H1 (cell line): Measurements from ENCODE around the gene FAM170B. TPM values are rescaled to one million over a fixed set of nuclear protein-coding genes. Genes with fewer than 3 reads are reported as not detected.

Source experiments
- EZH2 ChIP-seq: fragments of 200-600 bp; sonication (generic); IDR thresholded peaks from 2 replicates; pipeline ENCODE4 v1.7.1; 2012; ENCODE audit warnings: low read depth, mild to moderate bottlenecking, moderate library complexity, low read length, inconsistent platforms; ENCODE audit not compliant: severe bottlenecking
- polyA plus RNA-seq, 7 experiments: library from polyadenylated mRNA; depleted of rRNA in 3 of 7; stranded (reverse) in 5 of 7; unstranded in 2 of 7; fragments of >200 nt in 5 of 7; fragments of 200-250 nt in 2 of 7; gene quantifications; 1 replicate in 5 of 7; 2 replicates in 1 of 7; 4 replicates in 1 of 7; pipeline versions ENCODE4 v1.2.1 to v1.2.3, GENCODE V29; 2011 to 2013; ENCODE audit warnings: missing spikeins in 2 of 7, mixed read lengths in 2 of 7
- total RNA-seq: library from RNA; stranded (reverse); fragmentation: NEBNext Ultra II Directional; extraction: Animal tissue kit (Norgen Biotek cat#: 25700); gene quantifications from 2 replicates; pipeline ENCODE4 v1.2.1, GENCODE V29; 2021
- TF ChIP-seq, protein P1 (sequence below): IDR thresholded peaks from 2 replicates; pipeline ENCODE4 v1.6.1; 2012; ENCODE audit warnings: low read length, inconsistent platforms

The FAM170B gene
- total and polyA plus RNA-seq, 2 of the 8 experiments (the other 6 are each of a cell fraction or from before 2014, with no cell fraction given) = not detected

DNA sequence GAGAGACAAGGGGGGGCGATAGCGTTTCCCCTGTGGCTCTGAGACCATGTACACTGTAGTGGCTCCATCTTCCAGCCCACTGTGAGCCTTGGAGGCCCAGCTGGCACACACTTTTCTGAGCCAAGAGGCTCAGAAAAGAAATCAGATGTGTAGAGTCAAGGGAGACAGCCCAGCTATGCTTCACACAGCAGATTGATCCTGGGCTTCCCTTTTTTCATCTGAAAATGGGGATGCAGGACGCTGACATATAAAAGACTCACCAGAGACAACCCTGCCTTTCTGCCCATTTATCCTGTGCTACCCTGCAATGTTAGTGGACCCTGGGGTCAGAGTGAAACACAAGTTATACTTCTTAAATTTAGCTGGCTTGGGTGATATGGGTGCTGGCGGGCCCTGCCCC, 40.0 kb upstream of the FAM170B start (continued):
- TF ChIP-seq, protein P1, sequence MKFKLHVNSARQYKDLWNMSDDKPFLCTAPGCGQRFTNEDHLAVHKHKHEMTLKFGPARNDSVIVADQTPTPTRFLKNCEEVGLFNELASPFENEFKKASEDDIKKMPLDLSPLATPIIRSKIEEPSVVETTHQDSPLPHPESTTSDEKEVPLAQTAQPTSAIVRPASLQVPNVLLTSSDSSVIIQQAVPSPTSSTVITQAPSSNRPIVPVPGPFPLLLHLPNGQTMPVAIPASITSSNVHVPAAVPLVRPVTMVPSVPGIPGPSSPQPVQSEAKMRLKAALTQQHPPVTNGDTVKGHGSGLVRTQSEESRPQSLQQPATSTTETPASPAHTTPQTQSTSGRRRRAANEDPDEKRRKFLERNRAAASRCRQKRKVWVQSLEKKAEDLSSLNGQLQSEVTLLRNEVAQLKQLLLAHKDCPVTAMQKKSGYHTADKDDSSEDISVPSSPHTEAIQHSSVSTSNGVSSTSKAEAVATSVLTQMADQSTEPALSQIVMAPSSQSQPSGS = no peak
- no peak for TF ChIP-seq EZH2
- TF ChIP-seq, all 59 proteins: peak for 0
